Activated CD8-positive, alpha-beta memory T cell treated with anti-CD3 and anti-CD28 coated beads, Interleukin-2, amount 50 U/mL, for 1 hour (primary cell): Measurements from ENCODE around the gene ASXL1.
"Not testable (repeated sequence)": the region's sequence is repeated elsewhere in the genome, so short reads cannot be mapped to it uniquely, and the experiment has no call there.

ENCODE experiments used
- DNase-seq: peaks from one replicate; pipeline ENCODE4 v3.0.0-alpha.2; 2020; ENCODE audit errors: extremely low read depth

ASXL1 gene

DNA sequence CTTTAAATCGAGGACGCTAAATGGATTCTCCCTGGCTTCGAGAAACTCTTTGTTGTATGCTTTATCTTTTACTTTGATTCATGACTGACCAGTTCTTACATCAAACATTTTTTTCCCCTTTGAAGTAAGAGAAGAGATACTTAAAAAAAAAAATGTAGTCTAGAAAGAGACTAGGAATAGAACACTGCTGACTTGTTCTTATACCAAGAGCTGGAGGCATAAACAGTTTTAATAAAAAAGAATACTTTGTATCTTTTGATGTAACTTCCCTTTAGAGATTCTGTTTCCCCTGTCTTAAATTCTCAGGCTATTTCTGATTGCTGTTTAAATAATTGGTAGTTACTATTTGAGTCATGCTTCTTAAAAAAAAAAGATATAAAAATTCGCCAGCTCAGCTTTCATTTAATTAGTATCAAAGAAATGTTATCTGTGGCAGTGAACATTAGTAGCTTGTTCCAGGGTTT lies 4.8 kb downstream of the ASXL1 start:
- DNase-seq = no peak

- no peak for DNase-seq
Measured at GRCh38 chr20:32363492-32363891, 5.4 kb downstream of the ASXL1 start.

- DNase-seq = no peak
Measured at GRCh38 chr20:32364554-32365208, 6.5 kb downstream of the ASXL1 start.

- no peak for DNase-seq
Measured at GRCh38 chr20:32365564-32365963, 7.4 kb downstream of the ASXL1 start.

- no peak for DNase-seq
Measured at GRCh38 chr20:32366380-32366779, 8.2 kb downstream of the ASXL1 start.

GRCh38 chr20:32368323-32368722 lies 10.2 kb downstream of the ASXL1 start:
- DNase-seq = no peak

DNA sequence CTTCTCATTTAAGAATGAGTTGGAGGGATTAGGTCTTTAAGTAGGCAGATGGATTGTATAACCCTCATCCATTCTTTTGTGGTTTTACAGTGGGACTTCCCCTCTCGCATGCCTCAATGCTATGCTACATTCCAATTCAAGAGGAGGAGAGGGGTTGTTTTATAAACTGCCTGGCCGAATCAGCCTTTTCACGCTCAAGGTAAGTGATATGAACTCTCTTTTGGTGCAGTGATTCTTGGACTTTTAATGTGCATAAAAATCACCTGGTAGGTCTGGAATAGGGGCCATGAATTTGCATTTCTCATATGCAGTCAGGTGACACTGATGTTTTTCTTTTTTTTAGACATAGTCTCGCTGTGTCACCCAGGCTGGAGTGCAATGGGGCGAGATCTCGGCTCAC lies 10.8 kb downstream of the ASXL1 start:
- DNase-seq = no peak

GRCh38 chr20:32370897-32371296 lies 12.8 kb downstream of the ASXL1 start:
- DNase-seq = no peak

DNA sequence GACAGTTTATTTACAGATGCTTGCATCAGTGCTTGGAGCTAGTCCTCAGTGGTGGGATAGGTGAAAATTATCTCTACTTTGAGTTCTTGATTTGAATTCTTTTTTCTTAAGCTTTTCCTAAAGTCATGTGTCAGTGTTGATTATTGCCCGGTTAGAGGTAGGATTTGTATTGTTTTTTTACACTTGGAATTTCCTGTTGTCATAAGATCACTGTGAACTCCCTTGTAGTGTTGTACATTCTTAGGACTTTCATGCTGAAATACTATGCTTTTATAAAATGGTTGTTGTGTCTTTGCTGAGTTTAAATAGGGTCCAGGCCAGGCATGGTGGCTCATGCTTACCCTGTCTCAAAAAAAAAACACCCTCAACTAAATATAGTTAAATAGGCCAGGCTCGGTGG lies 20.3 kb downstream of the ASXL1 start:
- DNase-seq = no peak

- DNase-seq = not testable (repeated sequence)
Measured at GRCh38 chr20:32380037-32380436, 21.9 kb downstream of the ASXL1 start.

- DNase-seq = no peak
Measured at GRCh38 chr20:32380745-32381144, 22.6 kb downstream of the ASXL1 start.

DNA sequence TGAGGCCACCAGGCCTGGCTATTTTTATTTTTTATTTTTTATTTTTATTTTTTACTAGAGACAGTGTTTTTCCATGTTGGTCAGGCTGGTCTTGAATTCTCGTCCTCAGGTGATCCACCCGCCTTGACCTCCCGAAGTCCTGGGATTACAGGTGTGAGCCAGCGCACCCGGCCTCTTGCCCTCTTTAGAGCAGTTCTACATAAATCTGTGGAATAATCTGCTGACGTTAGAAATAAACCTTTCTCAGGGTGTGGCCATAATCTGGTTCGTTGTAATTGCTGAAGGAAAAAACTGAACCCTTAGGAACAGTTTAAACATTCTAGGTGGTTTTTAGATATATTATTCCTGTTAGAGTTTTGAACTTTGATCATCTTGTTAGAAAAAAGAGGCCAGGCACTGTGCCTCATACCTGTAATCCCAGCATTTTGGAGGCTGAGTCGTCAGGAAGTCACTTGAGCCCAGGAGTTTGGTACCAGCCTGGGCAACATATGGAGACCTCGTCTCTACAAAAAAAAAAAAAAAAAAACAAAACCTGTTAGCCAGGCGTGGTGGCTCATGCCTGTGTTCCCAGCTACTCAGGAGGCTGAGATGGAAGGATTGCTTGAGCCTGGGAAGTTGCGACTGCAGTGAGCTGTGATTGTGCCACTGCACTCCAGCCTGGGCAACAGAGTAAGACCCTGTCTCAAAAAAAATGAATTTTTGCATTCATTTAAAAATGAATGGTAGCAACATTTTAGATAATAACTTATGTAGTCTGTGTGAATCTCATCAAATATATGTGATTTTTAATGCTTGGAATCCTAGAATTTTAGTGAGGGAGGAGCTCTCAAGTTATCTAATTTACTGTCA lies 24.2 kb downstream of the ASXL1 start:
- no peak for DNase-seq

DNA sequence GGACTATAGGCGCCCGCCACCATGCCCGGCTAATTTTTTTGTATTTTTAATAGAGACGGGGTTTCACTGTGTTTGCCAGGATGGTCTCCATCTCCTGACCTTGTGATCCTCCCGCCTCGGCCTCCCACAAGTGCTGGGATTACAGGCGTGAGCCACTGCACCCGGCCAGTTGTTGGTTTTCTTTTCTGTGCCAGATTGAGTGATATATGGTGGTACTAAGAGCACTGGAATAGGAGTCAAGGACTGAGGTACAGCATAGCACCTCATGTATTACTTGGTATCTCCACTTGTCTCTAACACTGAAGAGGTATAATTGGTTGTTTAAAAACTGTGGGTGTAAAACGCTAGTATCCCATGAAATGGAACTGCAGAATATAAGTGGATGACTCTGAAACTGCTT lies 25.3 kb downstream of the ASXL1 start:
- not testable (repeated sequence) for DNase-seq

DNA sequence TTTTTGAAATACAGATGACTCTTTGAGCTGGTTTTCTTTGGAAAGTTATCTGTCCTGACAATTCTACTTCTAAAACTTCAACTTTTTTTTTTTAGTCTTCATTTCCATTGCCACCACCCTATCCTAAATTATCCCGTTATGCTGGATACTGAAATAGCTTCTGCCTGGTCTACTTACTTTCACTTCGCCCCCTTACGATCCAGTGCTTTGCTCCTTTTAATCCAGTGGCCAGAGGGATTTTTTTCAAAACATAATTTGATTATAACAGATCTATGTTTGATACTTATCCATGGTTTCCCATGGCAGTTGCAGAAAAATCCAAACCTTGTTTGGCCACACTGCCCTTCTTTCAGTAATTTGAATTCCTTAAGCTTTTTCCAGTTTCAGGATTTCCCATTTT lies 27.4 kb downstream of the ASXL1 start:
- no peak for DNase-seq

DNA sequence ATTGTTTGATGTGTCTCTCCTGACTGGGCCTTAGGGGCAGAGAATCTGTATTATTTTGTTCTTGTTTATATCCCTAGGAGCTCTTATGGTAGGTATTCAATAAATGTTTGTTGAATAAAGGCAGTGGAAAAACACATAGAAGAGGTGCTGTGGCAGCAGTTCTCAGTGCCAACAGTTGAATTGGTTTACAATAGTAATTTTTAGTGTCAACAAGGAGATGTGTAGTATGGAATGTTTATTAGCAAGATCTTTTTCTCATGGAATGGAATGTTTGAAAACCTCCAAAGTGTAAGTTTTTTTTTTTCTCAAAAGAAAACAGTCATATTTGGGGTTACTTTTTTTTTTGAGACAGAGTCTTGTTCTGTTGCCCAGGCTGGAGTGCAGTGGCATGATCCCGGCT lies 28.0 kb downstream of the ASXL1 start:
- no peak for DNase-seq

DNA sequence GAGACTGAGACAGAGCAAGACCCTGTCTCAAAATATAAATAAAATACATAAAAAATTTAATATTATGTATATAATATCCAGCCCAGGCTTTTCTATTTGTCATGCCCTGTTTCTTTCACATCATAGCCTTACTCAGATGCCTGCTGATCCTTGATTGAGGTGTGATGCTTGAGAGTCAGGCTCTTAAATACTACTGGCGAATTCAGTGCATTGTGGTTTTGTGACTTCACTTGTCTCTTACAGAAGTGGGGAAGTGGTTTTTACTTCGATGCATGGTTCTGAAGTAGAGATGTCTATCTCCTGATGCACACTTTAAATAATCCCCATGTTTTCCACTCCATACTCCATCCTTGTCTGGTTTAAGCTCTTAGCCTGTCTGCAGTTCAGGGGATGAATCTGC lies 29.1 kb downstream of the ASXL1 start:
- DNase-seq = peak; percentile 36

GRCh38 chr20:32391003-32391402 lies 32.9 kb downstream of the ASXL1 start:
- DNase-seq = no peak

GRCh38 chr20:32395066-32395465 lies 36.9 kb downstream of the ASXL1 start:
- no peak for DNase-seq

- no peak for DNase-seq
Measured at GRCh38 chr20:32396646-32397160, 38.6 kb downstream of the ASXL1 start.

DNA sequence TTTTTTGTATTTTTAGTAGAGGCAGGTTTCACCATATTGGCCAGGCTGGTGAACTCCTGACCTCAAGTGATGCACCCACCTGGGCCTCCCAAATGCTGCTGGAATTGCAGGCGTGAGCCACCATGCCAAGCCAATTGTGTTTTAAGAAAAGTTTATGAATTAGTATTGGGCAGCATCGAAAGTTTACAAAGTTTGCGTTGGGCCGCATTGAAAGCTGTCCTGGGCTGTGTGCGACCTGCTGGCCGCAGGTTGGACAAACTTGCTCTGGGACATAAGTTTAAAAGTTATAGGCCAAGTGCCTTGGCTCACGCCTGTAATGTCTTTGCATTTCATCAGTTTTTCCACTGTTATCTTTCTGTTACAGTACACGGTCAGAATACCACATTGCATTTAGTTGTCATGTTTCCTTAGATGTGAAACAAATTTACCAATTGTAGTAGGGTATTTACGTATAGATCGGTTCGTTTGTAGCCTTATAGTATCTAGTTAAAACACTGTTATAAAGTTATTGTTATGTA lies 39.5 kb downstream of the ASXL1 start:
- no peak for DNase-seq

DNA sequence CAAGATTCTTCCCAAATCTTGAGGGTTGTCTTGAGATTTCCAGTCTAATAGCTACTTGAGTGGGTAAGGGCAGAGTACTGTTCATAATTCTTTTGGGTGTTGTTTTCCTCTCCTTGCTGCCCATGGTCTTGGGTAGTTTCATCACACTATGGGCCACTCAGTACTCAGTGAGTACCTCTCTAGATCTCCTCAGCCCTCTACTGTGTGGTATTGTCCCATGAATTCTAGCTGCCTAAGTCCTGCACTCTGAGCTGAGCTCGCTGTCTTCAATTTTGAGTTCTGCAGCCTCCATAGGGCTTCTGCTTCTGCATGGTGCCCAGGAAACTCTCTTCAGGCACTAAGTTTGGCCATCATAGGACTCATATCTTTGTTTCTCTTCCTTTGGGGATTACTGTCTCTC lies 42.3 kb downstream of the ASXL1 start:
- no peak for DNase-seq

GRCh38 chr20:32404017-32404416 lies 45.9 kb downstream of the ASXL1 start:
- no peak for DNase-seq

DNA sequence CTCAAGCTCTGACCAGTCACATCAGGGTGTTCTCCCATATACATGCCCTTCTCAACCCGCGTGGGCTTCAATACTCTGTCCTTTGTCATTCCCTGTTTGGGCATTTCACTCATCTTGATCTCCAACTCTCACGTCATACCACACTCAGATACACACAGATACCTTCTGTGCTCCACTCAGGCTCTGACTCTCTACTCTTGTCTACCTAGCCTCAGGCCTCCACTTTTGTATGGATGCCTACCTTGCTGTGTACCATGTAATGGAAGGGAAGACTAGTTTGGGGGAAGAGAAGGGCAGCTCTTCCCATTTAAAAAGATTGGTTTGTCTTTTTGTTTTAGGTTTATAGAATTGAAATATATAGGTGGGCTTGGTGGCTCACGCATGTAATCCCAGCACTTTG lies 48.6 kb downstream of the ASXL1 start:
- no peak for DNase-seq
